GM03348 (cell line): ENCODE measurements around the gene IL13.
A peak's percentile ranks its signal among the peaks of the same experiment; 100 is the strongest.
"Not testable (repeated sequence)": the region's sequence is repeated elsewhere in the genome, so short reads cannot be mapped to it uniquely, and the experiment has no call there.

Experiments
- DNase-seq: peaks from one replicate; pipeline ENCODE4 v3.0.0; 2012; ENCODE audit warnings: low spot score

IL13 gene

DNA sequence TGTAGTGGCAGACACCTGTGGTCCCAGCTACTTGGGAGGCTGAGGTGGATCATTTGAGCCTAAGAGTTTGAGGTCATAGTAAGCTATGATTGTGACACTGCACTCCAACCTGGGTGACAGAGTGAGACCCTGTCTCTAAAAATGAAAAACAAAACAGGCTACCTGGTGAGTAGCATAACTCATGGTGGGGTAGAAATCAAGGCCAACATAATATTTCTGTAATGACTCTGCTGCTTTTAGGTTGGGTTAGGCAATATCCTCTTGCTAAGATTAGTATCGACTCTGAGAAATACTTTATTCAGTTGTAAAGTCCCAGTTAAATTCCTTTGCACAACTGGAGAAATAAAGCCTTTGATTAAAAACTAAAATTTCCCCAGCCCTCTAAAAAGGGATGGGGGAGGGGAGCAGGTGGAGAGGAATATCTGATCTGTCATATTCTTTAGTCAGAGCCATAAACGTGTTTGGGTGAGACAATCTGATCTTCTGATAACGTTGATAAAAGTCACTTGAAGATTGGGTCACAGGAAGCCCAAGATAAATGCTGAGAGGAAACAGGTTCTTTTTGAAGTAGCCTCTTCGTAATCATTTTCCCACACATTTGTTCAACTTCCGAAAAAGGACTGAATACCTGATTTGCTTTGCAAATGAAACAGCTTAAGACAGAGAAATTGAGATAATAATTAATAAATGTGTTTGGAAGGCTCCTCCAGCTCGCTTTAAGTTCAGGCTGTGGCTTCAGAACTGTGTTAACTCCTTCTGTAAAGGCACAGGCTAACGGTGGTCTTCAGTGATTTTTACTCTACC is 30.8 kb downstream of the IL13 start:
- DNase-seq: peak; percentile 51

DNA sequence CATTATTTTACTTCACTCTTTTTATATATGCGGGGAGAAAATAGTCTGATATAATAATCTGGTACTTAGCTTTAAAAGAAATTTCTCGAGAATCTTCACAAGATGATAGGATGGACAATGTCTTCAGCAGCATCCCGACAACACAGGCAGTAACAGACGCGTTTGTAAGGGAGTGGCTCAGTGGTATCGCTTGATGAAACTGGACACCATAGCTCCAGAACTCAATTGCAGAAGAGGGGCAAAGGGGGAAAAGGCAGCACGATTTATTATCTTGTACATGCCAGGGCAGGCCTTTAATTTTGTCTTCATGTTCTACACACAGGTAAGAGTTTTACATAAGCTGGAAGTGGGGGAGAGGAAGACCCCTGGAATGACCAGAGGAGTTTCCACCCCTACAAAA is 31.5 kb downstream of the IL13 start:
- no peak for DNase-seq

DNA sequence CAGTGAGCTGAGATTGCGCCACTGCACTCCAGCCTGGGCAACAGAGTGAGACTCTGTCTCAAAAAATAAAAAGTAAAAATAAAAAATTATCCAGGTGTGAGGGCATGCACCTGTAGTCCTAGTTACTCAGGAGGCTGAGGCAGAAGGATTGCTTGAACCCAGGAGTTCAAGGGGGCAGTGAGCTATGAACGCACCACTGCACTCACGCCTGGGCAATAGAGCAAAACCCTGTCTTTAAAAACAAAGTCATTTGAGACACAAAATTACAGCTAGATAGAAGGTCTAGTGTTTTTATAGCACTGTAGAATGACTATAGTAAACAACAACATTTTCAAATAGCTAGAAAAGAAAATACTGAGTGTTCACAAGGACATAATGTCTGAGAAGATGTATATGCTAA is 32.2 kb downstream of the IL13 start:
- DNase-seq: no peak

DNA sequence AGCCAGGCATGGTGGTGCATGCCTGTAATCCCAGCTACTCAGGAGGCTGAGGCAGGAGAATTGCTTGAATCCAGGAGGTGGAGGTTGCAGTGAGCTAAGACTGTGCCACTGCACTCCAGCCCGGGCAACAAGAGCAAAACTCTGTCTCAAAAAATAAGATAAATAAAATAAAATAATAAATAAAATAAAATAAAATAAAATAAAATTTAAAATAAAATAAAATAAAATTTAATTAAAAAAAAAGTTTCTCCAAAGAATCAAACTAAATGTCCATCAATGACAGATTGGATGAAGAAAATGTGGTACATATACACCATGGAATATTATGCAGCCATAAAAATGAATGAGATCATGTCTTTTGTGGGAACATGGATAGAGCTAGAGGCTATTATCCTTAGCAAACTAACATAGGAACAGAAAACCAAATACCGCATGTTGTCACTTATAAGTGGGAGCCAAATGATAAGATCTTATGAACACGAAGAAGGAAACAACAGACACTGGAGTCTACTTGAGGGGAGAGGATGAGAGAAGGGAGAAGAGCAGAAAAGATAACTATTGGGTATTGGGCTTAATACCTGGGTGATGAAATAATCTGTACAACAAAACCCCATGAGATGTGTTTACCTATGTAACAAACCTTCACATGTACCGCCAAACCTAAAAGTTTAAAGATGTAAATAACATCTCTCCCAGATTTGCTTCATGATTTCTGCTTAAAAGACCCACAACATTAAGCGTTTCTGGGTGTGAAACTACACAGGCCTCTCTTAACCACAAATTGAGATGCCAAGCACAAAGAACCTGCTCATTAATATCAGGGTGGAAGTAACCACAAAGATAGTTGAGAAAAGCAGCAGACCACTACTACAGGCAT is 34.0 kb downstream of the IL13 start:
- not testable (repeated sequence) for DNase-seq

DNA sequence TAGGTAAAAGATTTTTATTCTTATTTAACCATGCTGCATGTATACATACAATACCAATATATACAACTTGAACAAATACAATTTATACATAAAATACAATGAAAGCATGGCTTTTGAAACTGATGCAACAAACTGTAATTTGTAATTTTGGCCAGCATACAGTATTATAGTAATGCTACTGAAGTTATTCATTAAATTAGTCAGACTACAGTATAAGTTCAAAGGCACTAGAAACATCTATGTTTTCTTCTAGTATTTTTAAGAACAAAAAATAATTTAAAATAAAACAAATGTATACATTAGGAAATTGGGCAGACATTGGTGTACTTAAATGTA is 34.6 kb downstream of the IL13 start:
- no peak for DNase-seq

DNA sequence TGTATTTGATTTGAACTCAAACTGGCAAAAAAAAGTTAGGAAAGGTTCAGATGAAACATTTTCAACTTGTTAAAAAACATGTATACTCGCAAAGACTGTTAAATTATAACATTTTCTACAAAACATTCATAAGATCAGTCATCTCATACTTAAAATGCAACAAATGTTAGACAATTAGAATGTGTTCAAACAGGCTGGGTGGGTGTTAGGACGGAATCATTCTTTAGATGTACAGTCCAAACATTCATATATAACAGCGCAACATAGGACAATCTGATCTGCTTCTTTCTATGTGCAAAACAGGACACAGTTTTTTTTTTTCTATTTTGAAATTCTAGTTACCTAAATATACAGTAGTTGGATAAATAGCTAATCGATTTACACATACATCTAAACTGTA is 38.0 kb downstream of the IL13 start:
- DNase-seq: no peak

DNA sequence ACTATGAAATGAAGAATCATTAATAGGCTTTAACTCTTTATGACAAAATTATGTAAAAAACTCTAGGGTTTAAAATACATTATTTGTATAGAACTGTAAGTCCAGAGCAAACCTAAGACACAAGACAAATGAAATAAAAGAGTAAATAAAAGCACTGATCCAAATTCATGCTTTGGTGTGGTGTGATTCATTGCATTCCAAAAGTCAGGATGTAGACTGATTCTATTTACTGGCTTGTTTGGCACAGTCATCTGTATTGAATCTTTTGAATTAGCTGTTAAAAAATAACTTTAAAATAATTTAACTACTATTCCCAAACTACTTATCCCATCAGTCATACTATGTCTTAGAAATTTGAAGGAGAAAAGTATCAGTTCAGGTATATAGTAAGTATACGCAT is 46.9 kb downstream of the IL13 start:
- DNase-seq: peak; percentile 52

DNA sequence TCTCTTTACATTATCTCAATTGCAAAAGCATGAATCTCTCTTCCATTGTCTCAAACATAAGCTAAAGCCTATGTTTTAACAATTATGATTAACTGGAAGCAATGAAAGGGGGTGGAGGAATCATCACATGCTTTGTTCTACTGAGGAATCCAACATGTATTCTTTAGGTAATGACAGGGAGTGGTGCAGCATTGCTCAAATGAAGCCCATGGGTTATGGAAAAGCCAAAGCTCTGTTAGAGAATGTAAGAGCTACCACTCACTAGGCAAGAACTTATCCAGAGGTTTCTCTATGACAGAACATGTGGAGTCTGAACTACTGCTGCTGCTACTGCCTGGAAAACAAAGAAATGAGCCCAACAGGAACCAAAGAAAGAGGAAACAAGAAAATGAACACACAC is 50.7 kb downstream of the IL13 start:
- DNase-seq: no peak
